BE2C (cell line): ENCODE measurements around the gene EPS8.

Experiments
- DNase-seq: peaks from one replicate; pipeline ENCODE4 v3.0.0-alpha.2; 2020
- H3K27me3 ChIP-seq: fragments of 250-450 bp; sonication (Bioruptor Pico); 2 replicates; pipeline ENCODE4 v1.5.1; 2020; ENCODE audit warnings: mild to moderate bottlenecking
- H3K36me3 ChIP-seq: fragments of 250-450 bp; sonication (Bioruptor Pico); 2 replicates; pipeline ENCODE4 v1.5.1; 2020; ENCODE audit warnings: mild to moderate bottlenecking
- H3K4me1 ChIP-seq: fragments of 250-450 bp; sonication (Bioruptor Pico); 2 replicates; pipeline ENCODE4 v1.5.1; 2020
- H3K4me3 ChIP-seq: 2 replicates; pipeline ENCODE4 v1.5.1; 2011; ENCODE audit warnings: low read depth, low read length
- H3K9me3 ChIP-seq: fragments of 250-450 bp; sonication (Bioruptor Pico); 2 replicates; pipeline ENCODE4 v1.5.1; 2020
- CTCF ChIP-seq: IDR thresholded peaks from 2 replicates; pipeline ENCODE4 v1.5.1; 2012; ENCODE audit warnings: mild to moderate bottlenecking, low read depth, low read length

Gene EPS8

GRCh38 chr12:15684896-15685658, 104.1 kb downstream of the EPS8 start:
- Histone ChIP-seq H3K4me3 (no peak overlapping the region), H3K9me3 (no peaks in the 10 kb centered on the region), H3K4me1 (no peaks in the 10 kb centered on the region), H3K27me3 (peaks cover 39% of the 10 kb centered on the region), H3K36me3 (no peaks in the 10 kb centered on the region)
- TF ChIP-seq CTCF = no peak
- DNase-seq = no peak

GRCh38 chr12:15682826-15683225, 106.4 kb downstream of the EPS8 start:
- no peak for DNase-seq
- Histone ChIP-seq H3K4me1 (no peaks in the 10 kb centered on the region), H3K9me3 (no peaks in the 10 kb centered on the region), H3K27me3 (peaks cover 32% of the 10 kb centered on the region), H3K36me3 (no peaks in the 10 kb centered on the region), H3K4me3 (no peak overlapping the region)
- no peak for TF ChIP-seq CTCF

GRCh38 chr12:15679151-15679550, 110.0 kb downstream of the EPS8 start:
- Histone ChIP-seq H3K9me3 (no peaks in the 10 kb centered on the region), H3K36me3 (no peaks in the 10 kb centered on the region), H3K4me1 (no peaks in the 10 kb centered on the region), H3K27me3 (peaks cover 22% of the 10 kb centered on the region), H3K4me3 (no peak overlapping the region)
- no peak for DNase-seq
- no peak for TF ChIP-seq CTCF

GRCh38 chr12:15677726-15678201, 111.4 kb downstream of the EPS8 start:
- H3K9me3 ChIP-seq = no peaks in the 10 kb centered on the region
- H3K4me3 ChIP-seq = no peak overlapping the region
- no peak for TF ChIP-seq CTCF
- no peaks in the 10 kb centered on the region for H3K36me3 ChIP-seq
- peaks cover 20% of the 10 kb centered on the region for H3K27me3 ChIP-seq
- H3K4me1 ChIP-seq = no peaks in the 10 kb centered on the region
- no peak for DNase-seq

- Histone ChIP-seq H3K27me3 (peaks cover 22% of the 10 kb centered on the region), H3K4me1 (no peaks in the 10 kb centered on the region), H3K36me3 (no peaks in the 10 kb centered on the region), H3K4me3 (no peak overlapping the region), H3K9me3 (no peaks in the 10 kb centered on the region)
- no peak for TF ChIP-seq CTCF
- no peak for DNase-seq
These were observed 112.0 kb downstream of the EPS8 start for GRCh38 chr12:15677228-15677627.

GRCh38 chr12:15672671-15673270, 116.4 kb downstream of the EPS8 start:
- DNase-seq = no peak
- Histone ChIP-seq H3K4me3 (no peak overlapping the region), H3K27me3 (peaks cover 42% of the 10 kb centered on the region), H3K4me1 (no peaks in the 10 kb centered on the region), H3K9me3 (no peaks in the 10 kb centered on the region), H3K36me3 (no peaks in the 10 kb centered on the region)
- TF ChIP-seq CTCF = no peak
